ENCODE results near the gene ENDOV.

Gene ENDOV

GRCh38 chr17:80441598-80442322 lies 26.8 kb downstream of the ENDOV start:
- no peak for DNase-seq (ENCODE audit: low read depth)
- in situ Hi-C loops (cut with HindIII; ENCODE audit: low sequenced_read_pairs) = loop anchor here (25.0 kb wide), 2 partner anchors 521 to 646 kb away; no protein-coding TSS in a partner anchor

GRCh38 chr17:80442323-80442659 lies 27.3 kb downstream of the ENDOV start:
- DNase-seq (ENCODE audit: low read depth) = no peak
- no peak for TF ChIP-seq CTCF (IDR thresholded peaks at IDR 0.05; ENCODE audit: low read depth, low read length, missing control alignments)
- no peak overlapping the region for H3K4me3 ChIP-seq (ENCODE audit: low read depth, low read length)
- in situ Hi-C loops (cut with HindIII; ENCODE audit: low sequenced_read_pairs) = loop anchor here (25.0 kb wide), 2 partner anchors 520 to 645 kb away; no protein-coding TSS in a partner anchor

More at GRCh38 chr17:80441598-80442322, 26.8 kb downstream of the ENDOV start:
- H3K4me3 ChIP-seq (ENCODE audit: low read depth, low read length) = no peak overlapping the region
- no peak for TF ChIP-seq CTCF (IDR thresholded peaks at IDR 0.05; ENCODE audit: low read depth, low read length, missing control alignments)

- in situ Hi-C loops (cut with HindIII; ENCODE audit: low sequenced_read_pairs) = loop anchor here (25.0 kb wide), 2 partner anchors 520 to 645 kb away; no protein-coding TSS in a partner anchor
- no peak overlapping the region for H3K4me3 ChIP-seq (ENCODE audit: low read depth, low read length)
- no peak for TF ChIP-seq CTCF (IDR thresholded peaks at IDR 0.05; ENCODE audit: low read depth, low read length, missing control alignments)
- DNase-seq (ENCODE audit: low read depth) = no peak
Observed at GRCh38 chr17:80442764-80443163, 27.8 kb downstream of the ENDOV start.

- no peak overlapping the region for H3K4me3 ChIP-seq (ENCODE audit: low read depth, low read length)
- DNase-seq (ENCODE audit: low read depth) = no peak
- in situ Hi-C loops (cut with HindIII; ENCODE audit: low sequenced_read_pairs) = loop anchor here (25.0 kb wide), 2 partner anchors 519 to 644 kb away; no protein-coding TSS in a partner anchor
- TF ChIP-seq CTCF (IDR thresholded peaks at IDR 0.05; ENCODE audit: low read depth, low read length, missing control alignments) = no peak
Observed at GRCh38 chr17:80443498-80443897, 28.5 kb downstream of the ENDOV start.

GRCh38 chr17:80443916-80444643 lies 29.1 kb downstream of the ENDOV start:
- in situ Hi-C loops (cut with HindIII; ENCODE audit: low sequenced_read_pairs) = loop anchor here (25.0 kb wide), 2 partner anchors 518 to 643 kb away; no protein-coding TSS in a partner anchor
- H3K4me3 ChIP-seq (ENCODE audit: low read depth, low read length) = no peak overlapping the region
- no peak for TF ChIP-seq CTCF (IDR thresholded peaks at IDR 0.05; ENCODE audit: low read depth, low read length, missing control alignments)
- no peak for DNase-seq (ENCODE audit: low read depth)

- no peak for TF ChIP-seq CTCF (IDR thresholded peaks at IDR 0.05; ENCODE audit: low read depth, low read length, missing control alignments)
- in situ Hi-C loops (cut with HindIII; ENCODE audit: low sequenced_read_pairs) = loop anchor here (25.0 kb wide), 2 partner anchors 518 to 643 kb away; no protein-coding TSS in a partner anchor
- DNase-seq (ENCODE audit: low read depth) = no peak
- H3K4me3 ChIP-seq (ENCODE audit: low read depth, low read length) = no peak overlapping the region
Observed at GRCh38 chr17:80444644-80444979, 29.6 kb downstream of the ENDOV start.
